ENCODE measurements around the gene RAD51B.

RAD51B gene

DNA sequence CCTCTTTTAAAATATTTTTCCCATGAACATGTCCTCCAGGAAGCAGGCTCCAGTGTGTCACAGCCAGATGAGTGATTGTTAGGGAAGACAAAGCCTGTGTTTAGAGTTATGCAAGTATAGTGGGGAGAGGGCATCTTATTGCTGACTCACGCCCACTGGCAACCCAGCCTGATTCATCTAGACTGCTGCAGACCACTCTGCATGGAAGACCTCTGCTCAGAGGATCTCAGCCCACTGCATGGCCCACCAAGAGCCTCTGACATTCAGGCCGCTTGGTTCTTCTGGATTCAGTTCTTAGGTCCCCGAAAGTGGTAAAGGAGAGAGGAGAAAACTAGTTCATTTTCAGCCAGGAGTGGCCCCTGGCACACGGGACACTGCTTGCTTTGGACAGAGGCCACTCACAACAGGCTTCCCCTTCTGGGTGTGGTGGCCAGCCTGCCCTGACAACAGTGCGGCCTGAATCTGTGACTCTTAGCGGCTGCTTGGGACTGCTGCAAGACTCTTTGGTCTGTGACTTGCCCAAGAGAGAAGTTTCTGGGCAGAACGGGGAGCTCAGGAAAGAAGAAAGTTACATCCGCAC is 707.0 kb downstream of the RAD51B start:
- peak overlapping the region; percentile 46 to 95 (median 59) for H3K27ac Mint-ChIP-seq
- no peak for TF ChIP-seq CTCF (IDR thresholded peaks at IDR 0.05; ENCODE audit: unreplicated experiment in 3 of 3)
- H3K27me3 Mint-ChIP-seq (ENCODE audit: low read depth) = no peaks in the 10 kb centered on the region

DNA sequence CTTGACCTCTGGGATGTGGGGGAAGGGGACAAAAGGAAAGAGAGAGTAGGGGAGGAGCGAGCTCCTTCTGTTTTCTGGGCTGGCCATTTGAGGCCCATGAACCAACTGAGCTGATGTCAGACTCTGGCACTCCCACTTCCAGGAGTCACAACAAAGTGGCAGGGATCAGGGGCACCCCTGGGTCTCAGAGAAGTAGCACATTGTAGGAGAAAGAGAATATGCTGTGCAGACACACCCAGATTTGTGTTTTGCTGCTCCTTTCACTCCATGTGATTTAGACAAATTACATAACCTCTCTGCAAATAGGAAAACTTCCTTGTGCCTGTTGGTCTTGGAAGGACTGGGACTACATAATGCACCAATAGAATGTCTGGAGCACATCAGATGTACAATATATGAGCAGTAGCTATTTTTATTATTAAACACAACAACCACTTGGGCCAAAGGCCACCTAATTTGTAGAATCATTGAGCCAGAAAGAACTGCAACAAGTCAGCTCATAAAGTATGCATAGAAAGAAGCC is 707.8 kb downstream of the RAD51B start:
- TF ChIP-seq CTCF (IDR thresholded peaks at IDR 0.05; ENCODE audit: unreplicated experiment in 3 of 3) = no peak
- H3K36me3 Mint-ChIP-seq (ENCODE audit: low read depth) = peaks cover 39% of the 10 kb centered on the region
- H3K27me3 Mint-ChIP-seq (ENCODE audit: low read depth) = no peaks in the 10 kb centered on the region
- H3K4me1 Mint-ChIP-seq = peaks cover 45% of the 10 kb centered on the region
- H3K9me3 Mint-ChIP-seq = peaks cover 46% of the 10 kb centered on the region
- no peak overlapping the region for H3K4me3 Mint-ChIP-seq
- peak overlapping the region; percentile 46 to 95 (median 59) for H3K27ac Mint-ChIP-seq

More for the DNA sequence above, 707.0 kb downstream of the RAD51B start:
- Mint-ChIP-seq H3K4me3 (no peak overlapping the region), H3K9me3 (peaks cover 43% of the 10 kb centered on the region), H3K4me1 (peaks cover 53% of the 10 kb centered on the region), H3K36me3 (ENCODE audit: low read depth) (peaks cover 34% of the 10 kb centered on the region)

- Mint-ChIP-seq H3K4me3 (no peak overlapping the region), H3K4me1 (peaks cover 37% of the 10 kb centered on the region), H3K9me3 (peaks cover 48% of the 10 kb centered on the region), H3K27ac (peak overlapping the region; percentile 46 to 95 (median 79)), H3K27me3 (ENCODE audit: low read depth) (no peaks in the 10 kb centered on the region), H3K36me3 (ENCODE audit: low read depth) (peaks cover 39% of the 10 kb centered on the region)
- TF ChIP-seq CTCF (IDR thresholded peaks at IDR 0.05; ENCODE audit: unreplicated experiment in 3 of 3) = no peak
Observed at GRCh38 chr14:68528040-68528687, 708.6 kb downstream of the RAD51B start.

- Mint-ChIP-seq H3K27me3 (ENCODE audit: low read depth) (no peaks in the 10 kb centered on the region), H3K9me3 (peaks cover 55% of the 10 kb centered on the region)
Observed at GRCh38 chr14:68530443-68530842, 710.9 kb downstream of the RAD51B start.

GRCh38 chr14:68532496-68532895 is 712.9 kb downstream of the RAD51B start:
- peaks cover 31% of the 10 kb centered on the region for H3K36me3 Mint-ChIP-seq (ENCODE audit: low read depth)
- no peak for TF ChIP-seq CTCF (IDR thresholded peaks at IDR 0.05; ENCODE audit: unreplicated experiment in 3 of 3)
- H3K27ac Mint-ChIP-seq = no peak overlapping the region
- no peaks in the 10 kb centered on the region for H3K27me3 Mint-ChIP-seq (ENCODE audit: low read depth)
- no peak overlapping the region for H3K4me3 Mint-ChIP-seq
- H3K9me3 Mint-ChIP-seq = peaks cover 44% of the 10 kb centered on the region
- peaks cover 7% of the 10 kb centered on the region for H3K4me1 Mint-ChIP-seq

More at GRCh38 chr14:68530443-68530842, 710.9 kb downstream of the RAD51B start:
- Mint-ChIP-seq H3K4me3 (no peak overlapping the region), H3K27ac (no peak overlapping the region), H3K4me1 (peaks cover 19% of the 10 kb centered on the region), H3K36me3 (ENCODE audit: low read depth) (peaks cover 37% of the 10 kb centered on the region)
- no peak for TF ChIP-seq CTCF (IDR thresholded peaks at IDR 0.05; ENCODE audit: unreplicated experiment in 3 of 3)

Data from nephron (organoid).